GM12891 (cell line): ENCODE results near the gene EXOC4.

Experiments
- POLR2A ChIP-seq: IDR thresholded peaks from 2 replicates; pipeline ENCODE4 v1.6.1; 2011; ENCODE audit warnings: low read depth, low read length, control low read depth
- POLR2AphosphoS5 ChIP-seq: IDR thresholded peaks from 2 replicates; pipeline ENCODE4 v1.6.1; 2011; ENCODE audit warnings: low read depth, low read length, control low read depth
- TAF1 ChIP-seq: IDR thresholded peaks from 2 replicates; pipeline ENCODE4 v1.6.1; 2011; ENCODE audit warnings: low read depth, low read length, control low read depth

- no peak for TF ChIP-seq POLR2A
- no peak for TF ChIP-seq POLR2AphosphoS5
- TF ChIP-seq TAF1, result no peak
Observed at GRCh38 chr7:133781486-133782090, 528.7 kb downstream of the EXOC4 start.
